ENCODE results near the gene LTO1. TPM values are rescaled to one million over a fixed set of nuclear protein-coding genes. Genes with fewer than 3 reads are reported as not detected.

Gene LTO1
- total and polyA plus RNA-seq, 10 of the 15 experiments (the other 5 are each of a cell fraction or from before 2014, with no cell fraction given): 2.6 to 27.5 (median 14.4) TPM

DNA sequence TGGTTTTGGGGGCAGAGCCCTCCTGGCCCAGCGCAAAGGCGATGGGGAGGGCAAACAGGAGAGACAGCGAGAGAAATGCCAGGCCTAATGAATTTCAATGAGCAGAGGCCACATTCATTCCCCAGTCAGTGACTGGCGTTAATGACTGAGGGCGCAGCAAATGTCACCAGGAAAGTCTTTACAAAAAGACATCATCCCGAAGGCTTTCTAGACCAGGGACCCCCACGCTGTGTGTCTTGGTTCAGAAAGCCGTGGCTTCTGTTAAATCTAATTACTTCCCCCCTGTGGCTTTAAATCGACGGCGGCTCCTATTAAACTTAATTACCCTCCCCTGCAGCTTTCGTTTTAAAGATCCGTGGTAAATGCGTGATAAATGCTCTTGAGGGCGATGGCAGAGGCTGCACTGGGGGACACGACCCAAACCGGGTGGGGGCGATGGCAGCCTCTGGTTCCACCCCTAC, 30.2 kb upstream of the LTO1 start:
- WGBS (ENCODE audit: insufficient coverage, insufficient replicate concordance, low lambda C conversion rate, missing lambda C conversion rate): 10% methylated on average over 18 of the region's 18 CpGs
- intact Hi-C loops (cut with micrococcal nuclease; ENCODE audit: unreplicated experiment): no loop called here
- CTCF ChIA-PET: no interaction called here

More for the DNA sequence above, 30.2 kb upstream of the LTO1 start:
- SMC1A ChIA-PET (ENCODE audit: uncharacterized antibody, unreplicated experiment): no interaction called here
- no peak overlapping the region for H3K4me3 ChIP-seq
- H3K27me3 ChIP-seq (replicated peaks in 1 of 2; ENCODE audit: control insufficient read depth in 2 of 2, insufficient read depth in 2 of 2, low read length in 1 of 2): peaks cover 8 to 13% of the 10 kb centered on the region in 2 experiments
- no peak overlapping the region for H3K4me2 ChIP-seq (ENCODE audit: control insufficient read depth, insufficient read depth)
- POLR2A ChIA-PET: no interaction called here
- H3K4me1 ChIP-seq (ENCODE audit: control insufficient read depth, insufficient read depth, low read length): no peaks in the 10 kb centered on the region
- no peaks in the 10 kb centered on the region for H3K9me3 ChIP-seq (replicated peaks; ENCODE audit: control insufficient read depth, insufficient read depth, low read length)
- no peaks in the 10 kb centered on the region for H3K36me3 ChIP-seq (ENCODE audit: control insufficient read depth in 2 of 2, insufficient read depth in 2 of 2, low read length in 1 of 2)
- no peak overlapping the region for H3K27ac ChIP-seq (ENCODE audit: control insufficient read depth, insufficient read depth)
- in situ Hi-C loops (cut with MboI): no loop called here
- TF ChIP-seq, protein P1, sequence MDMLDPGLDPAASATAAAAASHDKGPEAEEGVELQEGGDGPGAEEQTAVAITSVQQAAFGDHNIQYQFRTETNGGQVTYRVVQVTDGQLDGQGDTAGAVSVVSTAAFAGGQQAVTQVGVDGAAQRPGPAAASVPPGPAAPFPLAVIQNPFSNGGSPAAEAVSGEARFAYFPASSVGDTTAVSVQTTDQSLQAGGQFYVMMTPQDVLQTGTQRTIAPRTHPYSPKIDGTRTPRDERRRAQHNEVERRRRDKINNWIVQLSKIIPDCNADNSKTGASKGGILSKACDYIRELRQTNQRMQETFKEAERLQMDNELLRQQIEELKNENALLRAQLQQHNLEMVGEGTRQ (IDR thresholded peaks at IDR 0.05; ENCODE audit: borderline replicate concordance, low read depth, low read length): no peak
- TF ChIP-seq IKZF2 (IDR thresholded peaks at IDR 0.05): no peak
- no peak for TF ChIP-seq EGR1 (IDR thresholded peaks at IDR 0.05; ENCODE audit: borderline replicate concordance in 1 of 2, low read depth in 2 of 2, low read length in 2 of 2)
- TF ChIP-seq GATAD2B (conservative IDR thresholded peaks at IDR 0.05; ENCODE audit: low read depth): no peak
- TF ChIP-seq, protein P2, sequence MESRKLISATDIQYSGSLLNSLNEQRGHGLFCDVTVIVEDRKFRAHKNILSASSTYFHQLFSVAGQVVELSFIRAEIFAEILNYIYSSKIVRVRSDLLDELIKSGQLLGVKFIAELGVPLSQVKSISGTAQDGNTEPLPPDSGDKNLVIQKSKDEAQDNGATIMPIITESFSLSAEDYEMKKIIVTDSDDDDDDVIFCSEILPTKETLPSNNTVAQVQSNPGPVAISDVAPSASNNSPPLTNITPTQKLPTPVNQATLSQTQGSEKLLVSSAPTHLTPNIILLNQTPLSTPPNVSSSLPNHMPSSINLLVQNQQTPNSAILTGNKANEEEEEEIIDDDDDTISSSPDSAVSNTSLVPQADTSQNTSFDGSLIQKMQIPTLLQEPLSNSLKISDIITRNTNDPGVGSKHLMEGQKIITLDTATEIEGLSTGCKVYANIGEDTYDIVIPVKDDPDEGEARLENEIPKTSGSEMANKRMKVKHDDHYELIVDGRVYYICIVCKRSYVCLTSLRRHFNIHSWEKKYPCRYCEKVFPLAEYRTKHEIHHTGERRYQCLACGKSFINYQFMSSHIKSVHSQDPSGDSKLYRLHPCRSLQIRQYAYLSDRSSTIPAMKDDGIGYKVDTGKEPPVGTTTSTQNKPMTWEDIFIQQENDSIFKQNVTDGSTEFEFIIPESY (IDR thresholded peaks at IDR 0.05): no peak
- TF ChIP-seq TAF1 (IDR thresholded peaks at IDR 0.05; ENCODE audit: borderline replicate concordance, low read depth, low read length): no peak
- no peak for TF ChIP-seq IRF4 (IDR thresholded peaks at IDR 0.05; ENCODE audit: low read depth, low read length)
- TF ChIP-seq ZNF622 (IDR thresholded peaks at IDR 0.05): no peak
- TF ChIP-seq NFYB (IDR thresholded peaks at IDR 0.05; ENCODE audit: insufficient read depth, low read depth, low read length): no peak
- TF ChIP-seq KDM1A (IDR thresholded peaks at IDR 0.05; ENCODE audit: borderline replicate concordance): no peak
- no peak for FAIRE-seq
- H3K79me2 ChIP-seq (ENCODE audit: control insufficient read depth, insufficient read depth, low read length): no peaks in the 10 kb centered on the region
- no peak for ATAC-seq
- BruUV-seq (replicated peaks): no TSS peak
- DNase-seq (ENCODE audit: low read depth, low spot score): no peak
- H4K20me1 ChIP-seq (ENCODE audit: control insufficient read depth, insufficient read depth): no peaks in the 10 kb centered on the region
- RAD21 ChIA-PET (ENCODE audit: unreplicated experiment): no interaction called here
- no peak overlapping the region for H3K9ac ChIP-seq (ENCODE audit: control insufficient read depth, insufficient read depth, low read length)
- no peak overlapping the region for H2AFZ ChIP-seq (ENCODE audit: control insufficient read depth, low read depth, low read length)
